ENCODE results near the gene CEP112.

DNA sequence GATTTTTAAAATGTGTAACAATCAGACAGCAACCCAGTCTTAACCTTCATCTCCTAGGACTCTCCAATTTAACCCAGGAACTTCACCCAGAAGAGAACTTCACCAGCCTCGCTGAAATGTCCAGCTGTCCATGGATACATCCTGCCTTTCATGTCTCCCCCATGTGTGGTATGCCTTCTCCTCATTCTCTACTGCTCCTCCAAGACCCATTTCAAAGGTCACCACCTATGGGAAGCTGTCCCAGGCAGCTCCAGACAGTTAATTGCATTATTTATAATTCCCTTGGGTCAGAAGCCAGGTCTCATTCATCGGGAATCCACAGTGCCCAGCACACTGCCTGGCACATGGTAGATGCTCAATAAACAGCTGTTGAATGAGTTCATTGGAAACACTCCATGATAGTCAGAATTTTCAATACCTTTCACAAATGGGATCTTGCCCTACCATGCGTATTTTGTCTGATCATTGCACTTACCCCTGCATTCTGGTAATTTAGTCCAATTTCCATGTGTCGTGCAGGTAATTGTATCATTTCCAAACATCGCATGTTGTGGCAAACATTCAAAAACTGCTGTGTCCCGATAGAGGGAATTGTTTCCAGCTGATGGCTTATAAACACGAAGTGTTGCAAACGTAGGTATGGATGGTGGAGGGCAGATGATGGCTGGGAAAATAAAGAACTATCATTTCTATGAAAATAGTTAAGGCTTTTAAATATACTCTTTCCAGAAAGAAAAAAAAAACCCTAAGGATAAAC lies 28.3 kb upstream of the CEP112 start:
- no peak for TF ChIP-seq TP53 (CRISPR knock-in tag; IDR thresholded peaks at IDR 0.05)
- TF ChIP-seq, protein P1, sequence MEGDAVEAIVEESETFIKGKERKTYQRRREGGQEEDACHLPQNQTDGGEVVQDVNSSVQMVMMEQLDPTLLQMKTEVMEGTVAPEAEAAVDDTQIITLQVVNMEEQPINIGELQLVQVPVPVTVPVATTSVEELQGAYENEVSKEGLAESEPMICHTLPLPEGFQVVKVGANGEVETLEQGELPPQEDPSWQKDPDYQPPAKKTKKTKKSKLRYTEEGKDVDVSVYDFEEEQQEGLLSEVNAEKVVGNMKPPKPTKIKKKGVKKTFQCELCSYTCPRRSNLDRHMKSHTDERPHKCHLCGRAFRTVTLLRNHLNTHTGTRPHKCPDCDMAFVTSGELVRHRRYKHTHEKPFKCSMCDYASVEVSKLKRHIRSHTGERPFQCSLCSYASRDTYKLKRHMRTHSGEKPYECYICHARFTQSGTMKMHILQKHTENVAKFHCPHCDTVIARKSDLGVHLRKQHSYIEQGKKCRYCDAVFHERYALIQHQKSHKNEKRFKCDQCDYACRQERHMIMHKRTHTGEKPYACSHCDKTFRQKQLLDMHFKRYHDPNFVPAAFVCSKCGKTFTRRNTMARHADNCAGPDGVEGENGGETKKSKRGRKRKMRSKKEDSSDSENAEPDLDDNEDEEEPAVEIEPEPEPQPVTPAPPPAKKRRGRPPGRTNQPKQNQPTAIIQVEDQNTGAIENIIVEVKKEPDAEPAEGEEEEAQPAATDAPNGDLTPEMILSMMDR (IDR thresholded peaks at IDR 0.05), result no peak

All from WTC11 (cell line).